Measurements from ENCODE around the gene GMPS. TPM values are rescaled to one million over a fixed set of nuclear protein-coding genes. Genes with fewer than 3 reads are reported as not detected.

Gene GMPS
- total and polyA plus RNA-seq, 10 of the 15 experiments (the other 5 are each of a cell fraction or from before 2014, with no cell fraction given): 33.2 to 143 (median 79.0) TPM

DNA sequence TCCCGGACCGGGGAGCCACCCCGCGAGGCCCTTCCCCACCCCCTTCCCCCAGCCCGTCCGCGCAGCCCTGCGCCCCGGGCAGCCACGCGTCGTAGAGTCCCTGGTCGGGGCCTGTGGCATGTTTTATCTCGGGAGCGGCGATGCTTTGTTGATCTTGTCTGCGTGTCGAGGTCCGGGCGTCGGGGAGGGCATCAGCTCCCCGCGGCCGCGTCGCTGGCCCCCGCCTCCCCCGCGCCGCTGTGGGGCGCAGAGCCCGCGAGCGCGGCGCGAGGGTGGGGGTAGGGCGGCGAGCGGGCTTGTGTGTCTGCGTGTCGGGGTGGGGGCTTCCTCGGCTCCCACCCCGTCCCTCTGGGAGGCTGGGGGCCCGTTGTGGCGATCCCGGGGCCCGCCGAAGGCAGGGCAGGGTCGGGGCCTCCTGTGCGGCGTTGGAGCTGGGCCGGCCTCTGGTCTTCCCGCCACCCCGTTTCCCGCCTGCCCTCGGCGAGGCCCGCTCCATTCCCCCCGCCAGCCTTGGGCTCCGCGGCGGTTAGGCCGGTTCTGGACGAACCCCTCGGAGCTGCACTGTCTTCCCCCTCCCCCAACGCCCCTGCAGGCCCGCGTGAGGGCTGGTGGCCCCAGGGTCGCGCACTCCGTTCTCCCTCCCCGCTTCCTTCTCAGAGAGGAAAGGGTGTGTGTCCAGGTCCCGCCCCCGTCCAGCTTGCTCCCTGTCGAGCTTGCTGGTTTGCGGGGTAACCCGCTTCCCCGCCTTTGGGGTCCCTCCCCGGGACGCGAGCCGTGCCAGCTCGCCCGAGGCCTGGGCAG is 695 bp downstream of the GMPS start:
- H3K27me3 ChIP-seq (replicated peaks in 1 of 2; ENCODE audit: control insufficient read depth in 2 of 2, insufficient read depth in 2 of 2, low read length in 1 of 2): no peaks in the 10 kb centered on the region
- peak overlapping the region; percentile 89 for H3K27ac ChIP-seq (ENCODE audit: control insufficient read depth, insufficient read depth)
- H3K36me3 ChIP-seq (ENCODE audit: control insufficient read depth in 2 of 2, insufficient read depth in 2 of 2, low read length in 1 of 2): no peaks in the 10 kb centered on the region; a peak in 1 of 4 replicates
- in situ Hi-C loops (cut with MboI) (no loop called here), intact Hi-C loops (cut with micrococcal nuclease; ENCODE audit: unreplicated experiment) (loop anchor here (1.0 to 10.0 kb wide), 5 partner anchors 17 to 1294 kb away; partner anchors contain the start of genes C3orf33, CCNL1 and SLC33A1)
- ChIA-PET POLR2A (interaction anchor here (0.6 to 4.0 kb wide), 6 partner anchors 10 to 111 kb away, joined by 3 to 22 read pairs (median 4); partner anchors contain the start of genes C3orf33 and SLC33A1), SMC1A (ENCODE audit: uncharacterized antibody, unreplicated experiment) (interaction anchor here (0.6 to 1.7 kb wide), 4 partner anchors 18 to 65 kb away, joined by 3 to 15 read pairs (median 6); partner anchors contain the start of genes C3orf33 and SLC33A1), RAD21 (ENCODE audit: unreplicated experiment) (interaction anchor here (1.4 to 4.4 kb wide), 3 partner anchors 18 to 65 kb away, joined by 3 to 48 read pairs (median 21); partner anchors contain the start of genes C3orf33 and SLC33A1), CTCF (interaction anchor here (0.7 to 3.3 kb wide), 4 partner anchors 18 to 169 kb away, joined by 3 to 61 read pairs (median 4); partner anchors contain the start of gene C3orf33)
- under 1% methylated on average over 50 of the region's 85 CpGs for WGBS (ENCODE audit: insufficient coverage, insufficient replicate concordance, low lambda C conversion rate, missing lambda C conversion rate)
- peak overlapping the region; percentile 72 for H2AFZ ChIP-seq (ENCODE audit: control insufficient read depth, low read depth, low read length)
- no peak for DNase-seq (ENCODE audit: low read depth, low spot score)
- H3K79me2 ChIP-seq (ENCODE audit: control insufficient read depth, insufficient read depth, low read length): peaks cover 54% of the 10 kb centered on the region
- no peak for FAIRE-seq
- H3K9me3 ChIP-seq (replicated peaks; ENCODE audit: control insufficient read depth, insufficient read depth, low read length): no peaks in the 10 kb centered on the region
- H3K9ac ChIP-seq (ENCODE audit: control insufficient read depth, insufficient read depth, low read length): peak overlapping the region; percentile 92
- H3K4me1 ChIP-seq (ENCODE audit: control insufficient read depth, insufficient read depth, low read length): peaks cover 2% of the 10 kb centered on the region
- peak overlapping the region; percentile 92 for H3K4me2 ChIP-seq (ENCODE audit: control insufficient read depth, insufficient read depth)
- peak; percentile 53 for ATAC-seq
- H4K20me1 ChIP-seq (ENCODE audit: control insufficient read depth, insufficient read depth): peaks cover 2% of the 10 kb centered on the region; the same call in 1 of the 2 replicates
- BruUV-seq (replicated peaks): no TSS peak
- H3K4me3 ChIP-seq: peak overlapping the region; percentile 85
- TF ChIP-seq CHD2 (IDR thresholded peaks at IDR 0.05; ENCODE audit: borderline replicate concordance, low read depth, low read length) (peak; percentile 48; the same call in 1 of the 2 replicates), NR2F1 (conservative IDR thresholded peaks at IDR 0.05) (peak; percentile 68), DPF2 (IDR thresholded peaks at IDR 0.05) (0 out of 2 replicates have a peak, but pooled peaks have one; percentile 26), TCF7 (IDR thresholded peaks at IDR 0.05; ENCODE audit: borderline replicate concordance) (no peak), MYC (IDR thresholded peaks at IDR 0.05; ENCODE audit: insufficient read depth, insufficient read length, insufficient replicate concordance, low read length, severe bottlenecking) (peak; percentile 6), RB1 (IDR thresholded peaks at IDR 0.05; ENCODE audit: borderline replicate concordance) (no peak; the same call in 1 of the 2 replicates), LARP7 (IDR thresholded peaks at IDR 0.05) (peak; percentile 39; the same call in 1 of the 2 replicates), IKZF2 (IDR thresholded peaks at IDR 0.05) (peak in 1 of 2 experiments; percentile 67; a peak in 3 of 4 replicates), POLR2A (IDR thresholded peaks at IDR 0.05; ENCODE audit: low read depth, low read length) (peak; percentile 52), PML (IDR thresholded peaks at IDR 0.05; ENCODE audit: low read length) (no peak), PAX5 (IDR thresholded peaks at IDR 0.05; ENCODE audit: borderline replicate concordance, low read depth, low read length) (no peak), HDAC6 (IDR thresholded peaks at IDR 0.05; ENCODE audit: unreplicated experiment) (no peak), ZNF217 (IDR thresholded peaks at IDR 0.05) (no peak), NFYB (IDR thresholded peaks at IDR 0.05; ENCODE audit: insufficient read depth, low read depth, low read length) (no peak), SRF (IDR thresholded peaks at IDR 0.05; ENCODE audit: low read depth in 2 of 2, low read length in 2 of 2) (no peak), IKZF1 (conservative IDR thresholded peaks at IDR 0.05) (peak; percentile 52; the same call in 1 of the 2 replicates), PAX8 (IDR thresholded peaks at IDR 0.05) (no peak), EGR1 (IDR thresholded peaks at IDR 0.05; ENCODE audit: borderline replicate concordance in 1 of 2, low read depth in 2 of 2, low read length in 2 of 2) (peak in 1 of 2 experiments; percentile 66; a peak in 2 of 3 replicates), SPI1 (IDR thresholded peaks at IDR 0.05; ENCODE audit: borderline replicate concordance, insufficient read depth, low read depth, low read length) (0 out of 2 replicates have a peak, but pooled peaks have one; percentile 2), SIN3A (IDR thresholded peaks at IDR 0.05; ENCODE audit: low read depth, low read length) (no peak)
- TF ChIP-seq, protein P1, sequence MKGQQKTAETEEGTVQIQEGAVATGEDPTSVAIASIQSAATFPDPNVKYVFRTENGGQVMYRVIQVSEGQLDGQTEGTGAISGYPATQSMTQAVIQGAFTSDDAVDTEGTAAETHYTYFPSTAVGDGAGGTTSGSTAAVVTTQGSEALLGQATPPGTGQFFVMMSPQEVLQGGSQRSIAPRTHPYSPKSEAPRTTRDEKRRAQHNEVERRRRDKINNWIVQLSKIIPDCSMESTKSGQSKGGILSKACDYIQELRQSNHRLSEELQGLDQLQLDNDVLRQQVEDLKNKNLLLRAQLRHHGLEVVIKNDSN (IDR thresholded peaks at IDR 0.05; ENCODE audit: borderline replicate concordance, extremely low read length, insufficient read depth, low read depth, low read length): no peak
- TF ChIP-seq, protein P2, sequence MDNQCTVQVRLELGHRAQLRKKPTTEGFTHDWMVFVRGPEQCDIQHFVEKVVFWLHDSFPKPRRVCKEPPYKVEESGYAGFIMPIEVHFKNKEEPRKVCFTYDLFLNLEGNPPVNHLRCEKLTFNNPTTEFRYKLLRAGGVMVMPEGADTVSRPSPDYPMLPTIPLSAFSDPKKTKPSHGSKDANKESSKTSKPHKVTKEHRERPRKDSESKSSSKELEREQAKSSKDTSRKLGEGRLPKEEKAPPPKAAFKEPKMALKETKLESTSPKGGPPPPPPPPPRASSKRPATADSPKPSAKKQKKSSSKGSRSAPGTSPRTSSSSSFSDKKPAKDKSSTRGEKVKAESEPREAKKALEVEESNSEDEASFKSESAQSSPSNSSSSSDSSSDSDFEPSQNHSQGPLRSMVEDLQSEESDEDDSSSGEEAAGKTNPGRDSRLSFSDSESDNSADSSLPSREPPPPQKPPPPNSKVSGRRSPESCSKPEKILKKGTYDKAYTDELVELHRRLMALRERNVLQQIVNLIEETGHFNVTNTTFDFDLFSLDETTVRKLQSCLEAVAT (IDR thresholded peaks at IDR 0.05): no peak

Data from GM12878 (cell line).